NCI-H146 (cell line): ENCODE data around the gene DGKD.

Experiments used
- DNase-seq: peaks from one replicate; lab custom pipeline; 2025; lab: John Stamatoyannopoulos, UW

Gene DGKD

DNA sequence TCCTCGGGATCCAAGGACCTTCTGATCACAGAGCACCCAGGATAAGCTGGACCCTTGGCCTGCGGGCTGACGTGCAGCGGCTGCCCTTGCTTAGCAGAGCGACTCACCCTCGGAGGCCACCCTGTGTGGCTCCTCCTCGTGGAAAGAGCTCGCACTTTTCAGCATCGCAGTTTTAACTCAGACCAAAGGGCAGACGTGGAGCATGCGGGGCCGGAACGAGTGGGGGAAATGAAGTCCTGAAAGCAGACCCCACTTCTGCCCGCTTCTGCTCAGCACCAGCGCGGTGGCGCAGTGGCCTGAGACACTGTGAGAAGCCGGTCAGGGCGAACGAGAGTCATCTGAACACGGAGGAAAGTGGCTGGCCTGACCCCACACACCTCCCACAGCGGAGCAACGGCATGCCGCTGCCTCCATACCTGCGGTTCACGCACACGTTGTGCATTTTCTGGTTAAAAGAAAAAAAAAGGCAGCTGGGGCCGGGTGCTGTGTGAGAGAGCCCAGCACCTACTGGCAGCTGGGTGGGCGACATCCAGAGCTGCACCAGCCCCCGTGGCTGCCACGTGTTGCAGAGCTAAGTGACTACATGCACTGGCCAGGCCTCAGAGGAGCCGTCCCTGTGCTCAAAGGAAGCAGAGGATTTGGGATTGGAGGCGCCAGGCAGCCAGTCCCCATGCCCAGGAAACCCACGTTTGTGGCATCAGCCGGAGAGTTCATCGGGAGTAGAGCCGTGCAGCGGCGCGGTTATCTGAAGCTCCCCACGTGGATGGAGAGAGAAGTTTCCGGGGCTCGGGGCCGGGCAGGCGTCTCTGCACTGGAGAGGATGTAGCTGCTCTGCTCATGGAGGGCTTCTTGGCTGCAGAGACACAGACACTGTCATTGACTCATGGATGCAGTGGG lies 122.6 kb downstream of the DGKD start:
- DNase-seq: no peak

DNA sequence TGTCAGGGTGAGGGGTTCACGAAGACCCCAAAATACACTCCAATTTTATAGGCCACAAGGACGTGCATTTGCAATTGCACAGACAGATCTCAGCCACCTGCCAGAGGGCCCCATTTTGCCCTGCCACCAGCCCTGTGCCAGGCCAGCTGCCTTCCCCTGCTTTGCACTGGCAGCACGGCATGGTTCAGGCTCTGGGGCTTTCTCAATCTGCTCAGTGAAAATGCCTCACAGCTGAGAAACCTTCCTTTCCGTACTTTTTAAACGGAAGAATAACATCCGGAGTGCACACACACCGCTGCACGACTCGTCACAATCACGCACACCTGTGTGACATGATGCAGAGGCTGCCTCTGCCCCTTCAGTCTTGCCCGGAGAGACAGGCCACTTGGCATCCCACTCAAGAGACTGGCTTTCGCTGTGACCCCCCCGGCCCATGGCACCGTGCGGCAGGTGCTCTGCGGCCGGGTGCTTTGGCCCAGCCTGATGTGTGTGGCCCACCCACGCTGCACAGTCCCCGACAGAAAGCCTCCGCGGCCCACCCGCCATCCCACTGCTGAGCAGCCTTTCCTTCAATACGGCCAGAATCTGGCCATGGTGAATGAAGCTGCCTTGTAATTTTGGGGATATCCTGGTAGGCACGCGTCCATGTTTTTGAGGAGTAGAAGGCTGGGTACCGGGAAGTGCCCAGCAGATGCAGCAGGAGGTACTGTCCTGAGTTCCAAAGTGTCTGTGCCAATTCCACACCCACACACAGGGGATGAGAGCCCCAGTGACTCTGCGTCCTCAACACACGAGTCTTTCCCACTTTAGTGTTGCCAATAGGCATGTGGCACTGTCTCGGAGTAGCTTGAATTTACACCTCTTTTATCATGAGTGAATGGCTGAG lies 123.5 kb downstream of the DGKD start:
- DNase-seq: no peak

DNA sequence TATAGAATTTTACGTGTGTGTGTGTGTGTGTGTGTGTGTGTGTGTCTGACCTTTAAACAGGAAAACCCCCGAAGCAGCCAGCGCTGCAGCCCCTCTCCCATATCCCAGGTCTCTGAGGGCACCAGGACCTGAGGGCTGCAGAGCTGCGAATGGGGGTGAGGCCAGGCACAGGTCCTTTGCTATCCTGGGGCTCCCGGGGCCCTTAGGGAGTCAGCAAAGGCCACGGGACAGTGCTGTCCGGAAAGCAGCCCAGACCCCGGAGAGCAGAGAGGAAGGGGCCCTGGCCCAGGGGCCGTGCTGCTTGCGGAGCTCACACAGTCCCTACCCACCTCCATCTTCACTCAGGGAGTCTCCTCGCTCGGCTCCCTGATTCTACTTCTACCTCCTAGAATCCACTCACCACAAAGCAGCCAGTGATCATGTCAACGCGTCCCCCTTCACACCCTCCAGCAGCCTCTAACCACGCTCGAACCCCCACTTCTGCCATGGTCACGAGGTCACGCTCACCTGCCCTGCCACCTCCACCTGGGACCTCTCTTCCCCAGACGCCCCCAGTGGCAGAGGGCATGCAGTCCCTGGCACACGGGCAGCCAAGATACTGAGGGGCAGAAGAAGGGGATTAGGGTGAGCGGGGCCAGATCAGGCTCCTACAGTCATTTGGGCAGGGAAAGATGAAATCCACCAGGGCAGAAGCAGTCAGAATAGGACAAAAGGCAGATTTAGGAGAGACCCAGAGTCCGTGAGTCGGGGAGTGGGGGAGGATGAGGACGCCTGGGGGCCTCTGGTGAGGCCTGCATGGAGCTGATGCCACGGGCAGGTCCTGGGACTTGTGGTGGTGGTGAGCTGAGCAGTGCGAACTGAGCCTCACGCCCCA lies 125.6 kb downstream of the DGKD start:
- no peak for DNase-seq

DNA sequence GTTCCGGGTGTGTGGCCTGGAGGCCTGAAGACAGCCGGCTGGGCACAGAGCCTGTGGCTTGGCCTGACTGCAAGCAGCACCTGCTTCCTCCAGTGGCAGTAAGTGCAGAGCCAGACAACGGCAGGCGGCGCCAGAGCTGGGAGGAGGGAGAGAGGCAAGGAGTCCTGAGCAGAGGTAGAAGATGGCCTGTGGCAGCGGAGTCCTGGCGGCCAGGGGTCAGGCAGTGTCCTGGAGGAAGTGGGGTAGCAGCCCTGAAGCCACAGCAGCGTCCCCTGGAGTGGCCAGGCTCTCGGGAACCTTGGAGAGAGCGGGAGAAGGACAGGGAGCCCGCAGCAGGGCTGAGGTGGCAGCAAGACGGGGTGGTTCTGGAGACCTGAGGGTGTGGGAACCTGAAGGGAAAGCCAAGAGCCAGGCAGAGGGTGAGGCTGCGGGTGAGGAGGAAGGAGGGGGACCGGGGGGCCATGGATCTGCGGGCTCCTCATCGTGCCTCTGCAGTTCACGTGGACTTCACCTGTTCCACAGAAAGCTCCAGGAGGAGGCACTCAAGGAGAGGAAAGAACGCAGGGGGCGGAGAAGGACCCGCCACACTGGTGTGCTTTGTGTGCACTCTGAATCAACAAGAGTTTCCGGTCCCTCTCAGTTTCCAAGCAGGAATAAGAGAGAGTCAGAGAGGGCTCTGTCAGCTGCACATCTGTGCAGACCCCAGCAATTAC lies 126.4 kb downstream of the DGKD start:
- DNase-seq: peak; percentile 72

DNA sequence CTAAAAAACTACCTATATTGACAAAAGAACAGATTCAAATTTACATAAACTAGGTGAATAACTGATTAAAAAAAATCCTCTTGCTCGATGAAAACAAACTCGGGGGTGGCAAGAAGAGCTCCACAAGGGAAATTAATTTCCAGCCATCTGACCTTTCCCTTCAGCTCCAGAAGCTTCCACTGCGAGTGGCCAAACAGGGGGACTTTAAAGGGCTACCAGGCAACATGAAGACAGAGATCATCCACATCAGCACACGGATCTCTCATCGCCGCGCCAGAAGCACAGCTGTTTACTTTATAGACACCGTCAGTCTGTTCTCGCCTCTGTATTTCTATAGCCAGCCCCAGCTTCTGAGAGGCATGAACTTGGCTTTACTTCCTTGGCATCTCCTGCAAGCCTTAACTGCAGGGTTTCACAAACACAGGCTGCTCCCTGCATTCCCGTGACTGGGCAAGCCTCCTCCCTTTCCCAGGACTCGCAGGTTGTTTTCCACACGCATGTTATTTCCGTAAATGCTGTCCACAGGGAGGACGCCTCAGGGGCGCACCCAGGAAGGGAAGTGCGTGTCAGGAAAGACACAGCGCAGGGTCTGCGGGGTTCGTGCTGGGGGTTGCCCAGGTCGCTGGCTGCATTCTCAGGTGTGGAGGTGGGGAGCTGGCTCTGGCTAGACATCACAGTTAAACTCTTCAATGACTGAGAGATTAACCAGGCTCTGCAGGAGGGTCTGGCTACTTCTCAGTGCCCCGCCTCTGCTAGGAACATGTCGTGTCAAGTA lies 127.3 kb downstream of the DGKD start:
- DNase-seq: peak; percentile 17

DNA sequence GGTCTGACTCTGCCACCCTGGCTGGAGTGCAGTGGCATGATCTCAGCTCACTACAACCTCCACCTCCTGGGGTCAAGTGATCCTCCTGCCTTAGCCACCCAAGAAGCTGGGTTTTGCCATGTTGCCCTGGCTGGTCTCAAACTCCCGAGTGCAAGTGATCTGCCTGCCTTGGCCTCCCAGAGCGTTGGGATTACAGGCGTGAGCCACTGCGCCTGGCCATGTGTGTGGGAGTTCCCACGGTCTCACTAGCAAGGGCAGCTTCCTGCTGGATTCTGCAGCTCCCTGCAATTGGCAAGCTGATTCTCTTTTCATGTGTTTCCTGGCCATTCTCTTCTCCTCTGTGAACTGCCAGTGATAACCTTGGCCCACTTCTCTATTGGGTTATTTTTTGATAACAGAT lies 128.3 kb downstream of the DGKD start:
- DNase-seq: no peak

DNA sequence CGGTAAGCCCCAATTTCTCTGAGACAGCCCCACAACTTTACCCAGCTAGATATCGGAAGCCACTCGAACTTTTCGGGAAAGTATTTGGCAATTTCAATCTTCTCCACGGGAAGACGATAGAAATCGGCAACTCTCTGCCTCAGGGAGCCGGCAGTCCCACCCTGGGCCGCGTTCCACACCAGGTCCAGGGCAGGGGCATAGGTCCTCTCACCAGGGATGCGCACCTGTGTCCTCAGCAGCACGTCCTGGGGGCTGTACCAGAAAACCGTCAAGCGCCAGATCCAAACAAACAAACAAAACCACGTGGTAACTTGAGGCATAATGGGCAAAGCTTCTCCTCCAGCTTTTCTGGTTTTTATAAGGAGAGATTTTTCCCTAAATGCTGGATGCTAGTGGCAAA lies 131.4 kb downstream of the DGKD start:
- DNase-seq: no peak

DNA sequence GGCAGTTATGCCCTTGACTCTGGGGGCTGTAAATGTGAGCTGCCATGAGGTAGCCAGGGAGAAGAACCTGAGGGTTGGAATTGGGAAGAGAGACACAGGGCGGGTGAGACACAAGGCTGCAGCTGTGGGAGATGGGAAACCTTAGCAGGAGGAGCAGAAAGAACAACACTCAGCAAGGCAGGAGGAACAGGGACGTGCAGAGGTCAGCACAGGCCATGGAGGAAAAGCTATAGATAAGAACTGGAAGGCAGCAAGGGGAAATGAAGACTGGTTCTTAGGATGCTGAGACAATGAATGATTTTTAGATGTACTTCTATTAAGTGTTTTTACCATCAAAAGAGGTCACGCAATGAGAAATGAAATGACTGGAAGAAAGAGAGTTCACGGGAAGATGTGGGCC lies 132.1 kb downstream of the DGKD start:
- no peak for DNase-seq

DNA sequence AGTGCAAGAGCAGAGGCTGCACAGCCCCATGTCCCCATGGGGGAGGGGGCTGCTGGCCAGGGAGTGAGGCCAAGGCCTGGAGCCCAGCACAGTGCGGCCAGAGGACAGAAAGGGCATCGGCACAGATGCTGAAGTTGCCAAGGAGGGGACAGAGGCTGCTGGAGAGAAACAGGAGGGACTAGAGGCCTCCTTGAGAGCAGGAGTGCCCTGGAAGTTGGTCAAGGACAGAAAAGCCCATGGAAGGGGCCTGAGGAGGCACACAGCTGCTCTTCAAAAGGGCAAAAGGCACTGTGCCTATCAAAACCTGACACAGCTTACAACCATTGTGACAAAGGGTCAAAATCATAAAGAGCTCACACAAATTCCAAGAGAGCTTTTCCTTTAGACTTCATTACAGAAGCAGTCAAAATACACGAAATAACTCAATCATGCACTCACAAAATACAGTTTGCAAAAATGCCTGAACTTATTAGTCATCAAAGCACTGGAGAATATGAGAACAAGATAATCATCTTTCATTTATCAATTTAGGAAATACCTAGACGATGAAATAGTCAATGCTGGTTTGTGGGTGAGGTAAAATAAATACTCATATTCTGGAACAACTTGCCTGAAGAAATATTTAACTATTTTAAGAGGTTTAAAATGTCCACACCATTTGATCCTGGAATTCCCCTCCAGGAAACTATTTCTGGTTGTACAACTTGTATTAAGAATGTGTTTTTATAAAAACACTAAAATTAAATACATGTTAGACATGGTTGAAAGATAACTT lies 132.7 kb downstream of the DGKD start:
- DNase-seq: no peak

DNA sequence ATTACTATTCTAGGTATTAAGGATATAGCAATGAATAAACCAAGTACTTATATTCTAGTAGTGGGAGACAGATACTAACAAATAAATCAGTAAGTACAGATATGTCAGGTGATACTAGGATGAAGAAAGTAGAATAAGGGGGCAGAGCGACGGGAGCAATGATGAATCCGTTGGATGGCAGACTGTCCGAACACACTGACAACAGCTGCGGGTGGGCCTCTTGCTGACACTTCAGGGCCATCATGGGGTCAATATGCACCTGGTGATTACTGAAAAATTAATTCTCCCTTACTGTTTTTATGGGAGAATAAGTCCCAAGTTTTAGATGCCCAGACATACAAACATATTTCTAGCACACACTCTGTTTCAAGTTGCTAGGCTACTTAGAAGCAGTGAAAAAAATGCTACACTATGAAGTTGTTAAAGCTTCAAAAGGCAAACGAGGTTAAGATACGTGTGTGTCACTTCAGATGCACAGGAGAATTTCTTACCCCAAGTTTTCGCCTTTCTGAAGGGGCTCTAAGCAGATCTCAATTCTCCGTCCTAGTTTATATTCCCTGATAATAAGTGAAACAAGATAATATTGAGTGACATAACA lies 133.6 kb downstream of the DGKD start:
- DNase-seq: no peak

DNA sequence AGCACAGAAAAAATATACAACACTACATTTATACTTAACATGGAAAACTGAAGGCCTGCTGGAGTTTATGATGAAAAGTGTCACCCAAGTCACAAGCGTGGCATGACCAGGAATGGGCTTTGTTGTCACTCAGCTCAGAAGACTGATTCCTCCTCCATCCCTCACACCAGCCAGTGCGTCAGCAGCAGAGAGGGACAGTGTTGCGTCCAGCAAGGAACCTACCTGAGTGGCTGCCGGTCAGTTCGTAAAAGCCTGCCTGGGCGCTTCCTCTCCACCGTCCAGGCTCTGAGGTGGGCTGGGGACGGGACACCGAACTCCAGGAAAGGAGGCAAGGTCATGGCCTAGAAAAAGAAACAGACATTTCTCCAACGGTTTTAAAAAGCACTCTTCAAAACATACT lies 134.8 kb downstream of the DGKD start:
- DNase-seq: no peak

DNA sequence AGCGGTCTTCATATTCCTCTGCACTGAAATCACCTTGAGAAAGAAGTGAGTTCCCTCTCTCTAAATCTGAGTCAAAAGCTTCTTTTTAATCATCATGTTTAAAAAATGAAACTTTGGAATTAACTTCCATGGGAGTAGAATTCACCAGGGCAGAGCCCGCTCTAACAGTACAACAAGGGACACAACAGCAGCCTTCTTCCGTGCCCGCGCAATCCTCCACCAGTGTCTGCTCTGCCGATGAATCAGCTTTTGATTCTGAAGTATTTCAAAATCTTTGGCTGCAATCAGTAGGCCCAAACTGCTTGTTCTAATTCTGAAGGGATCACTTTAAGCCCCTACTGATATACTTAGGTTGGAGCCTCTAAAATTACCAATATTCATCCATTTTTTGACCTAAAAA lies 135.4 kb downstream of the DGKD start:
- DNase-seq: no peak

DNA sequence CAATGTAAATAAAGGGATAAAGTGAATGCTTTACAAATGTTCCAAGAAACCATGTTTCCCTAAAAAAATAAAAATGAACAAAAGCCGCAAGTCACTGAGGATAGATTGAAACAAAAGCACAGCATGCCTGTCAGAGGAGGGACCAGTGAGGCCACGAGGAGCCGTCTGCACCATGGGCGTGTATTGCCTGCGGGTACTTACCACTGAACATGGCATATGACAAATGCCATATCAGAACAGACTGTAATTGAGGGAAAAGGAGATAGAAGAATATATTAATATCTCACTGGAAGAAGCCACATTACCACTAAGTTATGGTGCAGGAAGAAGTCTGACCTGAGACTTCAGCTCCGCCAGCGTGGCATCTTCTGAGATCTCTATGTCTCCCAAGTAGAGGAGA lies 136.5 kb downstream of the DGKD start:
- peak; percentile 13 for DNase-seq

DNA sequence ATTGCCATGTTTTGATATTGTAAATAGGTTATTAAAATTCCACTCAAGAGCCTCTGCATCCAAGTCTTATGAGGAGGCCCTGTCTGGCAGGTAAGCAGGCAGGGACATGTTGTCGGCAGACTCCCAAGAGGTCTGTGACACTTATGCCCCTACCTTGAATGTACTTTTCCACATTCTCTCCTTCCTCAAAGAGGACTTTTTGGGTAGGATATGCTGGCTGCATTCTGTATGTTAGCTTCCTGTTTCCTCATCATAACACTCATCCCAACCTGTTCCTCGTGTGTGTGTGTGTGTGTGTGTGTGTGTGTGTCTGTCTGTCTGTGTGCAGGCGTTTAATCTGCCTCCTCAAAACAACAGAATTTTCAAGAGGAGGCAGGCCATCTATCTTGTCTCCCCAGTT lies 137.0 kb downstream of the DGKD start:
- DNase-seq: no peak

DNA sequence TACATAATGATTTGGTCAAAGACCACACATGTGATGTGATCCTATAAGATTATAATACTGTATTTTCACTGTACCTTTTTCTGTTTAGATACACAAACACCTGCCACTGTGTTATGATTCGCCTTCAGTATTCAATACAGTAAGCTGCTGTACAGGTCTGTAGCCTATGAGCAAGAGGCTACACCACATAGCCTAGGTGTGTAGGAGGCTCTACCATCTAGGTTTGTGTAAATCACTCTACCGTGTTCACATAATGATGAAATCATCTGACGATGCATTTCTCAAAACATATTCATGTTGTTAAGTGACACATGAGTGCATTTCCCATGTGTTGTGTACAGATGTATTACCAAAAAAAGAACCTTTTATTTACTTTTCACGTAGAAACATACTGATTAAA lies 137.8 kb downstream of the DGKD start:
- DNase-seq: no peak

DNA sequence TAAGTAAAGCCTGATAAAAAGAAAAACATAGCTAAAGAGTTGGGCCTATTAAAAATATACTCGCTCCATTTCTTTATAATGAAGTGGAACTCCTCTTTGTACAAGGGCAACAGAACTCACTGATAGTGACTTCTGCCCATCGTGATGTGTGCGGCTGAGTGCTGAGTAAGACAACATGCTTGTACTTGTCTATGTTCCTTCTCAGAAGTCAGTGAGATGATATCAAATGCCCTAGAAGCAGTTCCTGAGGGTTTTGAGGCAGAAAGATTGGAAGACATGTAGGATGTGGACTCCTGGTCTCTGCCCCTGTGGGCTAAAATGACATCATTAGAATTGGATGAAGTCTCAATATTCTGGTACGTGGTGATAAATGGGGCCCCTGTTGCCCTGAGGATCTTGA lies 138.5 kb downstream of the DGKD start:
- no peak for DNase-seq

DNA sequence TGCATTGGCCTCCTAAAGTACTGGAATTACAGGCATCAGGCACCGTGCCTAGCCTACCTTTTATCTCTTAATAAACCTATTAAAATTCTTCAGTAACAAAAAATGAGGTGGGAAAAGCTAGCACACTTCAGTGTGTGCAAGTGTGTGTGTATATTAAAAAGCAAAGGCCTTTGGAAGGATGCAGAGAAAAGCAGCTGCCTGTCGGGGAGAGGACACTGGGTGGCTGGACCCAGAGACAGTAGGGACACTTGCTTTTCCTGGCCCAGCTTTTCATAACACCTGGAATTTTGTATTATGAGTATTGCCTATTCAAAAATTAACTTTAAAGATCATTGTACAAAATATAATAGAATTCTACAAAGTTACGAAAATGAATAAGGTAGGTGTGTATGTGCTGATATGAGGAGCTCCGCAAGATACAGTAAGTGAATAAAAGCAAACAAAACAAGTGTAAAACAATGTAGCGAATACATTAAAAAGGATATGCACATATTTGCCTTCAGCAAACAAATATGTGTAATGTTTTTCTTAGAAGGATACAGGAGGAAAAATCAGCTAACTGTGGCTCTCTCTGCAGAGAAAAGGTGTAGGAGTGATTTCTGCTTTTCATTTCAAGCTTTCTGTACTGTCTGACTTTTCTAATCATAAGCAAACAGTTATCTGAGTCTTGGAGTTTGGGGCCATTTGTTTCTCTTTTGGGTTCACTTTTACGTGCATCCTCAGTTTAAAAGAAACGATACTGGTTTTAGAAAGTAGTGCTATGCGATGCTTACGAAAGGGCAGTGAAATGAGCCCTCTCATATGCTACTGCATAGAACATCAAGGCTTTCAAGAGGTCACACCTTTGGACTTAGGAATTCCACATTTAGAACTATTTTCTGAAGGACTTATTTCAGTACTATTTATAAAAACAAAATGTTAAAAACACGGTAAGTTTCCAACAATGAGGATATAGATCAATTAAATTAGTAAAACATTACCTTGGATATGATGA lies 141.5 kb downstream of the DGKD start:
- no peak for DNase-seq

DNA sequence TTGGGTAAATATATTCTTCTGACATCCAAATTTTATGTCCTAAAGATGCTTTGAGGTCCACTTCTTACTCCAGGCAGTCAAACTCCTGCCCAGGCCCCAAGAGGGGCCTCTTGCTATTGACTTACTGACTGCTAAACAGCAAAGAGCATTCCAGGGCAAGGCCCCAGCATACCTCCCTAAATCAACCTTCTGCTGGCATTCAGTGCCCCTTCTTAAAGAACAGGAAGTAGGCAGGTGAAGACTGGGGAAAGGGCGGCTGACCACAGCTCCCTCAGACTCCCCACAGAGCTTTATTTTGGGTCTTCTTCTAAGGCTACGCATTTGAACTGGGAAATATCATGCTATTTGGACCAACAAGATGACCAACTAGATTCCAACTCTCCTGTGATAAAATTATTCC lies 143.4 kb downstream of the DGKD start:
- DNase-seq: no peak
